ENCODE results near the gene AAMDC.
A peak's percentile ranks its signal among the peaks of the same experiment; 100 is the strongest.
"Not testable (repeated sequence)": the region's sequence is repeated elsewhere in the genome, so short reads cannot be mapped to it uniquely, and the experiment has no call there.

AAMDC gene

GRCh38 chr11:77821349-77821851, 456 bp downstream of the AAMDC start:
- peak; percentile 43 for DNase-seq

GRCh38 chr11:77822126-77822525, 1.2 kb downstream of the AAMDC start:
- DNase-seq = not testable (repeated sequence)

GRCh38 chr11:77823775-77824174, 2.8 kb downstream of the AAMDC start:
- peak; percentile 22 for DNase-seq

- DNase-seq = no peak
Observed at GRCh38 chr11:77828926-77829325, 8.0 kb downstream of the AAMDC start.

GRCh38 chr11:77833302-77833701, 12.4 kb downstream of the AAMDC start:
- no peak for DNase-seq

- peak; percentile 28 for DNase-seq
Observed at GRCh38 chr11:77842441-77843121, 21.6 kb downstream of the AAMDC start.

GRCh38 chr11:77843700-77844099, 22.8 kb downstream of the AAMDC start:
- not testable (repeated sequence) for DNase-seq

- peak; percentile 5 for DNase-seq
Observed at GRCh38 chr11:77851503-77851902, 30.6 kb downstream of the AAMDC start.

GRCh38 chr11:77854838-77855237, 33.9 kb downstream of the AAMDC start:
- DNase-seq = no peak

GRCh38 chr11:77857906-77858457, 37.0 kb downstream of the AAMDC start:
- not testable (repeated sequence) for DNase-seq

- not testable (repeated sequence) for DNase-seq
Observed at GRCh38 chr11:77861444-77861843, 40.5 kb downstream of the AAMDC start.

GRCh38 chr11:77865805-77866204, 44.9 kb downstream of the AAMDC start:
- peak; percentile 63 for DNase-seq

GRCh38 chr11:77866336-77866735, 45.4 kb downstream of the AAMDC start:
- no peak for DNase-seq

- DNase-seq = no peak
Observed at GRCh38 chr11:77868744-77869143, 47.8 kb downstream of the AAMDC start.

- DNase-seq = no peak
Observed at GRCh38 chr11:77871855-77872254, 50.9 kb downstream of the AAMDC start.

GRCh38 chr11:77873345-77873744, 52.4 kb downstream of the AAMDC start:
- no peak for DNase-seq

- no peak for DNase-seq
Observed at GRCh38 chr11:77874206-77874605, 53.3 kb downstream of the AAMDC start.

GRCh38 chr11:77876045-77876444, 55.1 kb downstream of the AAMDC start:
- no peak for DNase-seq

- peak; percentile 82 for DNase-seq
Observed at GRCh38 chr11:77878247-77878646, 57.3 kb downstream of the AAMDC start.

GRCh38 chr11:77879218-77879617, 58.3 kb downstream of the AAMDC start:
- DNase-seq = peak; percentile 18

- DNase-seq = peak; percentile 56
Observed at GRCh38 chr11:77882396-77882795, 61.5 kb downstream of the AAMDC start.

- DNase-seq = no peak
Observed at GRCh38 chr11:77883775-77884174, 62.8 kb downstream of the AAMDC start.

GRCh38 chr11:77884186-77884828, 63.4 kb downstream of the AAMDC start:
- DNase-seq = peak; percentile 20

GRCh38 chr11:77884829-77885190, 63.9 kb downstream of the AAMDC start:
- no peak for DNase-seq

Data from fibroblast of skin of back (primary cell).